DND-41 (cell line): Measurements from ENCODE around the gene CLDN20.

Experiments used
- ATAC-seq: fragments of 200-7000 bp; cut with Tn5 transposase; 3 replicates; pipeline ENCODE4 v1.9.1; 2021; ENCODE audit warnings: low read depth; ENCODE audit not compliant: insufficient read depth
- DNase-seq: peaks from one replicate; pipeline ENCODE4 v3.0.0-alpha.2; 2020
- H2AFZ ChIP-seq: 2 replicates; pipeline ENCODE4 v1.6.0; 2012; ENCODE audit warnings: low read depth, low read length
- H3K27ac ChIP-seq: 2 replicates; pipeline ENCODE4 v1.5.1; 2012; ENCODE audit warnings: low read length, inconsistent platforms
- H3K27me3 ChIP-seq: fragments of 200-600 bp; sonication (generic); 2 replicates; pipeline ENCODE4 v1.6.0; 2012; ENCODE audit warnings: low read length, mild to moderate bottlenecking, inconsistent platforms; ENCODE audit not compliant: insufficient read depth, poor library complexity
- H3K36me3 ChIP-seq: 2 replicates; pipeline ENCODE4 v1.5.1; 2012; ENCODE audit warnings: low read length, inconsistent platforms; ENCODE audit not compliant: insufficient read depth
- H3K4me1 ChIP-seq: 2 replicates; pipeline ENCODE4 v1.5.1; 2012; ENCODE audit warnings: mild to moderate bottlenecking, low read length; ENCODE audit not compliant: insufficient read depth
- H3K4me2 ChIP-seq: 2 replicates; pipeline ENCODE4 v1.6.0; 2012; ENCODE audit warnings: mild to moderate bottlenecking, moderate library complexity, low read length, inconsistent platforms; ENCODE audit not compliant: insufficient read depth
- H3K4me3 ChIP-seq, 2 experiments: fragments of 200-600 bp in 1 of 2; shearing (Covaris generic) in 1 of 2; 2 replicates each; pipeline ENCODE4 v1.5.1; 2012 to 2016; ENCODE audit warnings: inconsistent platforms in 2 of 2, low read length in 2 of 2, mild to moderate bottlenecking in 2 of 2, low read depth in 1 of 2, moderate library complexity in 1 of 2
- H3K79me2 ChIP-seq: 2 replicates; pipeline ENCODE4 v1.6.0; 2012; ENCODE audit warnings: low read length, inconsistent platforms; ENCODE audit not compliant: insufficient read depth
- H3K9ac ChIP-seq: 2 replicates; pipeline ENCODE4 v1.6.0; 2012; ENCODE audit warnings: low read depth, mild to moderate bottlenecking, inconsistent platforms, low read length, moderate library complexity
- H3K9me3 ChIP-seq: 2 replicates; pipeline ENCODE4 v1.5.1; 2012; ENCODE audit warnings: low read length, moderate library complexity, mild to moderate bottlenecking, inconsistent platforms; ENCODE audit not compliant: insufficient read depth, severe bottlenecking
- H4K20me1 ChIP-seq: 2 replicates; pipeline ENCODE4 v1.6.0; 2012; ENCODE audit warnings: low read length; ENCODE audit not compliant: insufficient read depth
- CTCF ChIP-seq: IDR thresholded peaks from 2 replicates; pipeline ENCODE4 v1.5.1; 2012; ENCODE audit warnings: borderline replicate concordance, low read length, moderate library complexity, mild to moderate bottlenecking; ENCODE audit not compliant: poor library complexity, severe bottlenecking; ENCODE audit errors: extremely low read depth
- EZH2 ChIP-seq: IDR thresholded peaks from 3 replicates; pipeline ENCODE4 v1.6.1; 2012; ENCODE audit warnings: borderline replicate concordance, low read depth, mild to moderate bottlenecking, moderate library complexity, low read length, inconsistent platforms; ENCODE audit not compliant: severe bottlenecking

The CLDN20 gene

GRCh38 chr6:155274533-155274932 is 10.7 kb downstream of the CLDN20 start:
- Histone ChIP-seq H3K4me3 (no peak overlapping the region), H2AFZ (no peak overlapping the region), H3K36me3 (peaks cover 64% of the 10 kb centered on the region), H4K20me1 (peaks cover 8% of the 10 kb centered on the region; the same call in 1 of the 2 replicates), H3K4me2 (no peak overlapping the region), H3K4me1 (no peaks in the 10 kb centered on the region), H3K27ac (no peak overlapping the region), H3K79me2 (0 out of 2 replicates have a peak, but pooled peaks cover 2% of the 10 kb centered on the region), H3K9me3 (no peaks in the 10 kb centered on the region), H3K27me3 (no peaks in the 10 kb centered on the region), H3K9ac (no peak overlapping the region)
- TF ChIP-seq EZH2 = no peak
- TF ChIP-seq CTCF = no peak
- no peak for ATAC-seq
- no peak for DNase-seq

- Histone ChIP-seq H3K9ac (no peak overlapping the region), H2AFZ (no peak overlapping the region), H3K4me3 (no peak overlapping the region), H3K9me3 (no peaks in the 10 kb centered on the region), H3K27me3 (no peaks in the 10 kb centered on the region), H4K20me1 (peaks cover 8% of the 10 kb centered on the region; the same call in 1 of the 2 replicates), H3K79me2 (no peaks in the 10 kb centered on the region), H3K27ac (no peak overlapping the region), H3K36me3 (peaks cover 67% of the 10 kb centered on the region), H3K4me1 (no peaks in the 10 kb centered on the region), H3K4me2 (no peak overlapping the region)
- ATAC-seq = no peak
- TF ChIP-seq EZH2 = no peak
- TF ChIP-seq CTCF = no peak
- no peak for DNase-seq
Measured at GRCh38 chr6:155275808-155276480, 12.1 kb downstream of the CLDN20 start.

GRCh38 chr6:155276638-155277037 is 12.8 kb downstream of the CLDN20 start:
- Histone ChIP-seq H3K9me3 (no peaks in the 10 kb centered on the region), H3K27me3 (no peaks in the 10 kb centered on the region), H3K27ac (no peak overlapping the region), H3K36me3 (peaks cover 70% of the 10 kb centered on the region), H4K20me1 (peaks cover 8% of the 10 kb centered on the region; the same call in 1 of the 2 replicates), H3K4me2 (no peak overlapping the region), H2AFZ (no peak overlapping the region), H3K4me1 (no peaks in the 10 kb centered on the region), H3K9ac (no peak overlapping the region), H3K79me2 (no peaks in the 10 kb centered on the region), H3K4me3 (no peak overlapping the region)
- DNase-seq (no peak), ATAC-seq (no peak)
- no peak for TF ChIP-seq CTCF
